Trophoblast cell (in vitro differentiated cells and primary cell): ENCODE data around the gene TAF11L14.
"Not testable (repeated sequence)": the region's sequence is repeated elsewhere in the genome, so short reads cannot be mapped to it uniquely, and the experiment has no call there.

Experiments
- DNase-seq, 2 donors: peaks; one replicate each; pipeline ENCODE4 v3.0.0-alpha.2; 2016
- H2AFZ ChIP-seq: 2 replicates; pipeline ENCODE4 v1.6.1; 2013; ENCODE audit warnings: low read length, moderate library complexity, mild to moderate bottlenecking; ENCODE audit not compliant: insufficient read depth, poor library complexity
- H2AK5ac ChIP-seq: 2 replicates; pipeline ENCODE4 v1.6.1; 2013; ENCODE audit warnings: mild to moderate bottlenecking, low read length
- H2BK120ac ChIP-seq: 2 replicates; pipeline ENCODE4 v1.6.1; 2013; ENCODE audit warnings: low read length, mild to moderate bottlenecking, moderate library complexity; ENCODE audit not compliant: insufficient read depth, poor library complexity
- H2BK12ac ChIP-seq: 2 replicates; pipeline ENCODE4 v1.6.1; 2013; ENCODE audit warnings: mild to moderate bottlenecking, low read length, moderate library complexity
- H2BK5ac ChIP-seq: 2 replicates; pipeline ENCODE4 v1.6.1; 2013; ENCODE audit warnings: low read length, low read depth, moderate library complexity, mild to moderate bottlenecking; ENCODE audit not compliant: poor library complexity
- H3K14ac ChIP-seq: 2 replicates; pipeline ENCODE4 v1.6.1; 2013; ENCODE audit warnings: mild to moderate bottlenecking, low read length
- H3K18ac ChIP-seq: 2 replicates; pipeline ENCODE4 v1.6.1; 2013; ENCODE audit warnings: mild to moderate bottlenecking, low read length
- H3K23ac ChIP-seq: 2 replicates; pipeline ENCODE4 v1.6.1; 2013; ENCODE audit warnings: low read length
- H3K27ac ChIP-seq: 2 replicates; pipeline ENCODE4 v1.5.1; 2013; ENCODE audit warnings: low read depth, mild to moderate bottlenecking, inconsistent platforms, low read length, moderate library complexity
- H3K27me3 ChIP-seq: 2 replicates; pipeline ENCODE4 v1.6.1; 2013; ENCODE audit warnings: inconsistent platforms, mild to moderate bottlenecking, low read length, moderate library complexity; ENCODE audit not compliant: insufficient read depth
- H3K36me3 ChIP-seq, 2 experiments: 1 replicate in 1 of 2; 2 replicates in 1 of 2; pipeline ENCODE4 v1.6.1; 2013; ENCODE audit warnings: low read length in 2 of 2, mild to moderate bottlenecking in 2 of 2, moderate library complexity in 1 of 2; ENCODE audit not compliant: insufficient read depth in 2 of 2, control insufficient read depth in 1 of 2
- H3K4ac ChIP-seq: 2 replicates; pipeline ENCODE4 v1.6.1; 2013; ENCODE audit warnings: low read depth, mild to moderate bottlenecking, low read length, moderate library complexity
- H3K4me1 ChIP-seq, 2 experiments: 1 replicate in 1 of 2; 2 replicates in 1 of 2; pipeline ENCODE4 v1.6.1; 2013; ENCODE audit warnings: low read length in 2 of 2, mild to moderate bottlenecking in 2 of 2, moderate library complexity in 1 of 2; ENCODE audit not compliant: insufficient read depth in 2 of 2, control insufficient read depth in 1 of 2
- H3K4me2 ChIP-seq: 2 replicates; pipeline ENCODE4 v1.6.1; 2013; ENCODE audit warnings: inconsistent platforms, mild to moderate bottlenecking, low read length, moderate library complexity
- H3K4me3 ChIP-seq: 2 replicates; pipeline ENCODE4 v1.5.1; 2013; ENCODE audit warnings: mild to moderate bottlenecking, low read depth, low read length, inconsistent platforms
- H3K79me1 ChIP-seq: one replicate; pipeline ENCODE4 v1.6.1; 2013; ENCODE audit warnings: low read length
- H3K79me2 ChIP-seq: 2 replicates; pipeline ENCODE4 v1.6.1; 2013; ENCODE audit warnings: low read length, mild to moderate bottlenecking; ENCODE audit not compliant: control insufficient read depth, insufficient read depth, poor library complexity
- H3K9ac ChIP-seq: 2 replicates; pipeline ENCODE4 v1.6.1; 2013; ENCODE audit warnings: mild to moderate bottlenecking, low read length
- H3K9me3 ChIP-seq: 2 replicates; pipeline ENCODE4 v1.6.1; 2013; ENCODE audit warnings: low read depth, mild to moderate bottlenecking, control low read depth, inconsistent platforms, low read length; ENCODE audit not compliant: insufficient read depth
- H4K12ac ChIP-seq: 2 replicates; pipeline ENCODE4 v1.6.1; 2013; ENCODE audit warnings: low read depth, mild to moderate bottlenecking, low read length, moderate library complexity
- H4K8ac ChIP-seq: 2 replicates; pipeline ENCODE4 v1.6.1; 2013; ENCODE audit warnings: low read depth, mild to moderate bottlenecking, low read length, moderate library complexity
- H4K91ac ChIP-seq: one replicate; pipeline ENCODE4 v1.6.1; 2013; ENCODE audit warnings: low read depth, mild to moderate bottlenecking, low read length, moderate library complexity
- WGBS: extraction: QIAGEN DNeasy Blood & Tissue Kit; methylation state at CpG from one replicate; pipeline ENCODE4 v1.1.7; 2013; ENCODE audit warnings: missing lambda C conversion rate; ENCODE audit not compliant: insufficient read length, insufficient coverage; ENCODE audit errors: extremely low coverage; 5-methylcytosine and 5-hydroxymethylcytosine counted together

The TAF11L14 gene

DNA sequence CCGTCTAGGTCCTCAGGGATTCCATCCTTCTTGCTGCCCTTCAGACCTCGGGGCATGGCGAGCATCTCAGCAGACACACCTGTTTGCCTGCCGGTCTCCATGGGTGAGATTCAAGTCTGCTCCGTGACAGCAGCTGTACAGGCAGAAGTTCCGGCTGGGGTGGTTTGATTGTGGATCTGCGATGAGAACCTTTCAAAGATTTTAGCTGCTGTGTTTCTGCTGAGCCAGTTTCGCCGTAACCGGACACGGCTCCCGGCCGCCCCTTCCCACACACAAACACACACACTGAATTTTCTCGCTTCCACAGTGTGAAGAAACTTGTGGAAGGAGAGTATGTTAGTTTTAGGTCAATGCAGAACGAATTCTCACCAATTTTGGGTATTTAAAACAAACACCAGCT lies 36.5 kb upstream of the TAF11L14 start, which contains the start of gene TAF11L10:
TAF11L10 (minus strand) TSS at position 101 of the 400 bp plus-strand sequence.
- DNase-seq, H3K18ac ChIP-seq, H3K4me2 ChIP-seq, H3K4me3 ChIP-seq, H2BK120ac ChIP-seq, H3K23ac ChIP-seq, H3K9me3 ChIP-seq, H3K27me3 ChIP-seq, H3K36me3 ChIP-seq, H3K4ac ChIP-seq, H2BK5ac ChIP-seq, H4K8ac ChIP-seq, H4K91ac ChIP-seq, H3K14ac ChIP-seq, H3K79me2 ChIP-seq, H3K27ac ChIP-seq, H2AK5ac ChIP-seq, H2BK12ac ChIP-seq, H3K9ac ChIP-seq, H3K79me1 ChIP-seq, H3K4me1 ChIP-seq, H4K12ac ChIP-seq, H2AFZ ChIP-seq: not testable (repeated sequence)
- no CpG with 5 or more reads among the region's 15 CpGs for WGBS

DNA sequence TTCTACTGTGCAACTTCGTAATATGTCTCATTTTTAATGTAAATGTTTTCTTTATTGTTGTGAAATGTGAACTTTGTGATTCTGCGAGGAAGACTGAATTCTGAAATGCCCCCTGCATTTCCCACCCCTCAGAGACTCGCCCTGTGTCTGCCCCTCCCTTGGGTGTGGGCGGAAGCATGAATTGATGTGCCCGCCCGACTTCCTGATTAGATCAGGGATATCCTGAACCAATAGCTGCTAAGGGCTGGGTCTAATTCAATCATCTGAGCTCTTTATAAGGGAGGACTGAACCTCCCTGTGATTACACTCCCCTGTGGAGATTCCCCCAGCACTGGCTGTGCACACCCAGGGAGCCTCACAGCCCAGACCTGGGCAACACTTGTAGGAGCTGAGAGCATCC lies 30.4 kb upstream of the TAF11L14 start, which contains the start of gene TAF11L11:
TAF11L11 (plus strand) TSS at position 304 of the 400 bp plus-strand sequence.
- H3K79me1 ChIP-seq, H3K4me1 ChIP-seq, H3K23ac ChIP-seq, H3K18ac ChIP-seq, H4K12ac ChIP-seq, H3K36me3 ChIP-seq, H3K27ac ChIP-seq, H2BK5ac ChIP-seq, H2AFZ ChIP-seq, H3K9ac ChIP-seq, H3K4ac ChIP-seq, H4K8ac ChIP-seq, H3K14ac ChIP-seq, DNase-seq, H2AK5ac ChIP-seq, H3K4me2 ChIP-seq, H3K27me3 ChIP-seq, H3K79me2 ChIP-seq, H3K9me3 ChIP-seq, H2BK120ac ChIP-seq, H4K91ac ChIP-seq, H3K4me3 ChIP-seq, H2BK12ac ChIP-seq: not testable (repeated sequence)
- no CpG with 5 or more reads among the region's 6 CpGs for WGBS

GRCh38 chr5:17604951-17605350 lies 29.3 kb upstream of the TAF11L14 start:
- H3K4me1 ChIP-seq = no peaks in the 10 kb centered on the region

GRCh38 chr5:17607461-17607860 lies 26.8 kb upstream of the TAF11L14 start:
- not testable (repeated sequence) for H3K18ac ChIP-seq, H3K4me2 ChIP-seq, H4K8ac ChIP-seq, H3K14ac ChIP-seq, H2BK12ac ChIP-seq, H3K4ac ChIP-seq, H2AK5ac ChIP-seq, H3K27ac ChIP-seq, H3K36me3 ChIP-seq, H4K12ac ChIP-seq, DNase-seq, H3K9ac ChIP-seq, H3K4me1 ChIP-seq, H2BK120ac ChIP-seq, H3K9me3 ChIP-seq, H3K27me3 ChIP-seq, H3K79me1 ChIP-seq, H2BK5ac ChIP-seq, H3K23ac ChIP-seq, H4K91ac ChIP-seq, H3K79me2 ChIP-seq, H2AFZ ChIP-seq, H3K4me3 ChIP-seq
- no CpG with 5 or more reads among the region's 4 CpGs for WGBS

More at GRCh38 chr5:17604951-17605350, 29.3 kb upstream of the TAF11L14 start:
- H3K79me2 ChIP-seq = no peaks in the 10 kb centered on the region
- no CpG with 5 or more reads among the region's 14 CpGs for WGBS
- no peaks in the 10 kb centered on the region for H3K79me1 ChIP-seq
- H3K14ac ChIP-seq = no peak overlapping the region
- H4K12ac ChIP-seq = no peak overlapping the region
- DNase-seq = no peak
- H3K36me3 ChIP-seq = no peaks in the 10 kb centered on the region
- H3K18ac ChIP-seq = no peak overlapping the region
- no peak overlapping the region for H2BK12ac ChIP-seq
- peaks cover 2% of the 10 kb centered on the region for H3K9me3 ChIP-seq
- H2BK5ac ChIP-seq = no peak overlapping the region
- no peak overlapping the region for H3K4me3 ChIP-seq
- H3K4ac ChIP-seq = no peak overlapping the region
- no peaks in the 10 kb centered on the region for H3K27me3 ChIP-seq
- no peak overlapping the region for H4K91ac ChIP-seq
- H3K23ac ChIP-seq = no peak overlapping the region
- H3K4me2 ChIP-seq = no peak overlapping the region
- no peak overlapping the region for H3K9ac ChIP-seq
- H2BK120ac ChIP-seq = no peak overlapping the region
- no peak overlapping the region for H2AK5ac ChIP-seq
- no peak overlapping the region for H3K27ac ChIP-seq
- no peak overlapping the region for H4K8ac ChIP-seq
- no peak overlapping the region for H2AFZ ChIP-seq
